ENCODE data around the gene KRABD2.
A peak's percentile ranks its signal among the peaks of the same experiment; 100 is the strongest.

KRABD2 gene

DNA sequence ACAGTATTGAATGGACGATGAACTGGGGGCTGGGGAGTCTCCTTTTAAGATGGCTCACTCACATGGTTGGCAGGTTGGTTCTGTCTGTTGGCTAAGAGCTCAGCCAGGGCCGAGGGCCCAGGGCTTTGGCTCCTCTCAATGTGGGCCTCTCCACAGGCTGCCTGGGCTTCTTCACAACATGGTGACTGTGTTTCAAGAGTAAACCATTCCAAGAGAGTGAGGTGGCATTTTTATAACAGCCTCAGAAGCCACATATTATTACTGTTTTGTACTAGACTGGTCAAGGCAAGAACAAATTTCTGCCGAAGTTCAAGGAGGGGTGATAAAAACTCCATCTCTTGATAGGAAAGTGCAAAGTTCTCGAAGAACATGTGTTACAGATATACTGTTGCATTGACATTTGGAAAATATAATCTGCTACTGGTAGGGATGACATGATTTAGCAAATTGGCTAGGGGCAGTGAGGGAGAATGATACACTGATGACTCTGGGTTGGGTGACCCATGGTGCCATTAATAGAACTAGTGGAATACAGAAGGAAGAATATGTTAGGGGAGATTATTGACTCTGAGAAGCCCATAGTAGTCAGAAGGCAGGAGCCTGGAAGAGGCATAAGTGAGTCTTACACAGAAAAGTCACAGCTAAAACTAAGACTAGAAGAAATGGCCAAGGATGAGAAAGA, 13.7 kb downstream of the KRABD2 start:
- no peaks in the 10 kb centered on the region; the same call in 2 of the 3 replicates for H3K36me3 Mint-ChIP-seq (ENCODE audit: low read depth)
- H3K27me3 ChIP-seq (ENCODE audit: insufficient read depth), result no peaks in the 10 kb centered on the region
- H3K4me1 ChIP-seq (ENCODE audit: insufficient read depth), result peaks cover 24% of the 10 kb centered on the region
- H3K4me3 Mint-ChIP-seq, result no peak overlapping the region
- peak overlapping the region; percentile 2; the same call in 1 of the 2 replicates for H3K27ac Mint-ChIP-seq
- no peak for TF ChIP-seq CREB1 (CRISPR knock-in tag; IDR thresholded peaks at IDR 0.05; ENCODE audit: low read depth)
- no peak for TF ChIP-seq EZH2 (IDR thresholded peaks at IDR 0.05; ENCODE audit: low read depth, unreplicated experiment)
- TF ChIP-seq ZNF114 (CRISPR knock-in tag; IDR thresholded peaks at IDR 0.05), result no peak
- TF ChIP-seq, protein P1, sequence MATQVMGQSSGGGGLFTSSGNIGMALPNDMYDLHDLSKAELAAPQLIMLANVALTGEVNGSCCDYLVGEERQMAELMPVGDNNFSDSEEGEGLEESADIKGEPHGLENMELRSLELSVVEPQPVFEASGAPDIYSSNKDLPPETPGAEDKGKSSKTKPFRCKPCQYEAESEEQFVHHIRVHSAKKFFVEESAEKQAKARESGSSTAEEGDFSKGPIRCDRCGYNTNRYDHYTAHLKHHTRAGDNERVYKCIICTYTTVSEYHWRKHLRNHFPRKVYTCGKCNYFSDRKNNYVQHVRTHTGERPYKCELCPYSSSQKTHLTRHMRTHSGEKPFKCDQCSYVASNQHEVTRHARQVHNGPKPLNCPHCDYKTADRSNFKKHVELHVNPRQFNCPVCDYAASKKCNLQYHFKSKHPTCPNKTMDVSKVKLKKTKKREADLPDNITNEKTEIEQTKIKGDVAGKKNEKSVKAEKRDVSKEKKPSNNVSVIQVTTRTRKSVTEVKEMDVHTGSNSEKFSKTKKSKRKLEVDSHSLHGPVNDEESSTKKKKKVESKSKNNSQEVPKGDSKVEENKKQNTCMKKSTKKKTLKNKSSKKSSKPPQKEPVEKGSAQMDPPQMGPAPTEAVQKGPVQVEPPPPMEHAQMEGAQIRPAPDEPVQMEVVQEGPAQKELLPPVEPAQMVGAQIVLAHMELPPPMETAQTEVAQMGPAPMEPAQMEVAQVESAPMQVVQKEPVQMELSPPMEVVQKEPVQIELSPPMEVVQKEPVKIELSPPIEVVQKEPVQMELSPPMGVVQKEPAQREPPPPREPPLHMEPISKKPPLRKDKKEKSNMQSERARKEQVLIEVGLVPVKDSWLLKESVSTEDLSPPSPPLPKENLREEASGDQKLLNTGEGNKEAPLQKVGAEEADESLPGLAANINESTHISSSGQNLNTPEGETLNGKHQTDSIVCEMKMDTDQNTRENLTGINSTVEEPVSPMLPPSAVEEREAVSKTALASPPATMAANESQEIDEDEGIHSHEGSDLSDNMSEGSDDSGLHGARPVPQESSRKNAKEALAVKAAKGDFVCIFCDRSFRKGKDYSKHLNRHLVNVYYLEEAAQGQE (IDR thresholded peaks at IDR 0.05; ENCODE audit: unreplicated experiment), result no peak
- TF ChIP-seq EZH2phosphoT487 (IDR thresholded peaks at IDR 0.05; ENCODE audit: unreplicated experiment), result no peak
- H4K20me1 ChIP-seq (replicated peaks; ENCODE audit: insufficient read depth), result no peaks in the 10 kb centered on the region
- DNase-seq (ENCODE audit: low spot score) (no peak), ATAC-seq (no peak)
- no peak overlapping the region for H3K27ac ChIP-seq (ENCODE audit: low read depth)
- no peak overlapping the region for H3K4me3 ChIP-seq
- no peak overlapping the region for H3K4me2 ChIP-seq
- no peaks in the 10 kb centered on the region; the same call in 1 of the 2 replicates for H3F3A ChIP-seq (replicated peaks; ENCODE audit: low read depth)
- no peaks in the 10 kb centered on the region for H3K9me3 Mint-ChIP-seq
- H3K4me1 Mint-ChIP-seq, result peaks cover 20% of the 10 kb centered on the region
- no peaks in the 10 kb centered on the region for H3K36me3 ChIP-seq (ENCODE audit: insufficient read depth)
- H3K79me2 ChIP-seq (replicated peaks; ENCODE audit: insufficient read depth), result no peaks in the 10 kb centered on the region
- peaks cover 9% of the 10 kb centered on the region for H3K27me3 Mint-ChIP-seq (ENCODE audit: insufficient read depth, low read depth, poor library complexity)
- H3K9me2 ChIP-seq (ENCODE audit: insufficient read depth), result peaks cover 5% of the 10 kb centered on the region; the same call in 1 of the 2 replicates
- no peak overlapping the region for H2AFZ ChIP-seq

DNA sequence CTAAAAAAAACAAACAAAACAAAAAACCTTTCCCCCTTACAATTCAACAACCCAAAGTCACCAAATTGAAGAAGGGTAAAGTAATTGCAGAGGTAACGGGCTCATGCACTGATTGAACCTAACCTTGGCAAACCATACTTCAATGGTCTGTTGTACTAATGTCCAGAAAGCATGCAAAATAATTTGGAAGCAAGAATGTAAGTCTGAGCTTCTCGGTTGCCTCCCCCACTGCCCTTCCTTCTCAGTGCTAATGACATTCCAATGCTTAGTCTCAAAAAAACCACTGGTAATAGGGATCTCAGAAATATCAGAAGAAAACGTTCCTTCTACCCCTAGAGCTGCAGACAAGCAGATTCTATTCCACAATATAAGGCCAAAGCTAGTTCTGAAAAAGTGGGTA, 15.8 kb downstream of the KRABD2 start:
- no peaks in the 10 kb centered on the region for H3K36me3 Mint-ChIP-seq (ENCODE audit: low read depth)
- Histone ChIP-seq H3K36me3 (ENCODE audit: insufficient read depth) (no peaks in the 10 kb centered on the region), H3K27ac (ENCODE audit: low read depth) (peak overlapping the region; percentile 50; the same call in 1 of the 2 replicates), H3K79me2 (replicated peaks; ENCODE audit: insufficient read depth) (no peaks in the 10 kb centered on the region), H3K4me3 (no peak overlapping the region), H3K4me1 (ENCODE audit: insufficient read depth) (peaks cover 24% of the 10 kb centered on the region), H3F3A (replicated peaks; ENCODE audit: low read depth) (no peaks in the 10 kb centered on the region; the same call in 1 of the 2 replicates), H2AFZ (no peak overlapping the region), H3K9me2 (ENCODE audit: insufficient read depth) (peaks cover 5% of the 10 kb centered on the region; the same call in 1 of the 2 replicates), H3K27me3 (ENCODE audit: insufficient read depth) (no peaks in the 10 kb centered on the region), H3K4me2 (0 out of 2 replicates have a peak overlapping the region, but pooled peaks have one; percentile 28), H4K20me1 (replicated peaks; ENCODE audit: insufficient read depth) (no peaks in the 10 kb centered on the region)
- H3K27ac Mint-ChIP-seq, result no peak overlapping the region
- H3K9me3 Mint-ChIP-seq, result no peaks in the 10 kb centered on the region
- peaks cover 8% of the 10 kb centered on the region for H3K27me3 Mint-ChIP-seq (ENCODE audit: insufficient read depth, low read depth, poor library complexity)
- DNase-seq (ENCODE audit: low spot score) (no peak), ATAC-seq (no peak)
- H3K4me1 Mint-ChIP-seq, result peaks cover 20% of the 10 kb centered on the region
- H3K4me3 Mint-ChIP-seq, result no peak overlapping the region; the same call in 2 of the 3 replicates
- TF ChIP-seq, protein P2, sequence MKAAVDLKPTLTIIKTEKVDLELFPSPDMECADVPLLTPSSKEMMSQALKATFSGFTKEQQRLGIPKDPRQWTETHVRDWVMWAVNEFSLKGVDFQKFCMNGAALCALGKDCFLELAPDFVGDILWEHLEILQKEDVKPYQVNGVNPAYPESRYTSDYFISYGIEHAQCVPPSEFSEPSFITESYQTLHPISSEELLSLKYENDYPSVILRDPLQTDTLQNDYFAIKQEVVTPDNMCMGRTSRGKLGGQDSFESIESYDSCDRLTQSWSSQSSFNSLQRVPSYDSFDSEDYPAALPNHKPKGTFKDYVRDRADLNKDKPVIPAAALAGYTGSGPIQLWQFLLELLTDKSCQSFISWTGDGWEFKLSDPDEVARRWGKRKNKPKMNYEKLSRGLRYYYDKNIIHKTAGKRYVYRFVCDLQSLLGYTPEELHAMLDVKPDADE (IDR thresholded peaks at IDR 0.05), result no peak
- TF ChIP-seq, protein P3, sequence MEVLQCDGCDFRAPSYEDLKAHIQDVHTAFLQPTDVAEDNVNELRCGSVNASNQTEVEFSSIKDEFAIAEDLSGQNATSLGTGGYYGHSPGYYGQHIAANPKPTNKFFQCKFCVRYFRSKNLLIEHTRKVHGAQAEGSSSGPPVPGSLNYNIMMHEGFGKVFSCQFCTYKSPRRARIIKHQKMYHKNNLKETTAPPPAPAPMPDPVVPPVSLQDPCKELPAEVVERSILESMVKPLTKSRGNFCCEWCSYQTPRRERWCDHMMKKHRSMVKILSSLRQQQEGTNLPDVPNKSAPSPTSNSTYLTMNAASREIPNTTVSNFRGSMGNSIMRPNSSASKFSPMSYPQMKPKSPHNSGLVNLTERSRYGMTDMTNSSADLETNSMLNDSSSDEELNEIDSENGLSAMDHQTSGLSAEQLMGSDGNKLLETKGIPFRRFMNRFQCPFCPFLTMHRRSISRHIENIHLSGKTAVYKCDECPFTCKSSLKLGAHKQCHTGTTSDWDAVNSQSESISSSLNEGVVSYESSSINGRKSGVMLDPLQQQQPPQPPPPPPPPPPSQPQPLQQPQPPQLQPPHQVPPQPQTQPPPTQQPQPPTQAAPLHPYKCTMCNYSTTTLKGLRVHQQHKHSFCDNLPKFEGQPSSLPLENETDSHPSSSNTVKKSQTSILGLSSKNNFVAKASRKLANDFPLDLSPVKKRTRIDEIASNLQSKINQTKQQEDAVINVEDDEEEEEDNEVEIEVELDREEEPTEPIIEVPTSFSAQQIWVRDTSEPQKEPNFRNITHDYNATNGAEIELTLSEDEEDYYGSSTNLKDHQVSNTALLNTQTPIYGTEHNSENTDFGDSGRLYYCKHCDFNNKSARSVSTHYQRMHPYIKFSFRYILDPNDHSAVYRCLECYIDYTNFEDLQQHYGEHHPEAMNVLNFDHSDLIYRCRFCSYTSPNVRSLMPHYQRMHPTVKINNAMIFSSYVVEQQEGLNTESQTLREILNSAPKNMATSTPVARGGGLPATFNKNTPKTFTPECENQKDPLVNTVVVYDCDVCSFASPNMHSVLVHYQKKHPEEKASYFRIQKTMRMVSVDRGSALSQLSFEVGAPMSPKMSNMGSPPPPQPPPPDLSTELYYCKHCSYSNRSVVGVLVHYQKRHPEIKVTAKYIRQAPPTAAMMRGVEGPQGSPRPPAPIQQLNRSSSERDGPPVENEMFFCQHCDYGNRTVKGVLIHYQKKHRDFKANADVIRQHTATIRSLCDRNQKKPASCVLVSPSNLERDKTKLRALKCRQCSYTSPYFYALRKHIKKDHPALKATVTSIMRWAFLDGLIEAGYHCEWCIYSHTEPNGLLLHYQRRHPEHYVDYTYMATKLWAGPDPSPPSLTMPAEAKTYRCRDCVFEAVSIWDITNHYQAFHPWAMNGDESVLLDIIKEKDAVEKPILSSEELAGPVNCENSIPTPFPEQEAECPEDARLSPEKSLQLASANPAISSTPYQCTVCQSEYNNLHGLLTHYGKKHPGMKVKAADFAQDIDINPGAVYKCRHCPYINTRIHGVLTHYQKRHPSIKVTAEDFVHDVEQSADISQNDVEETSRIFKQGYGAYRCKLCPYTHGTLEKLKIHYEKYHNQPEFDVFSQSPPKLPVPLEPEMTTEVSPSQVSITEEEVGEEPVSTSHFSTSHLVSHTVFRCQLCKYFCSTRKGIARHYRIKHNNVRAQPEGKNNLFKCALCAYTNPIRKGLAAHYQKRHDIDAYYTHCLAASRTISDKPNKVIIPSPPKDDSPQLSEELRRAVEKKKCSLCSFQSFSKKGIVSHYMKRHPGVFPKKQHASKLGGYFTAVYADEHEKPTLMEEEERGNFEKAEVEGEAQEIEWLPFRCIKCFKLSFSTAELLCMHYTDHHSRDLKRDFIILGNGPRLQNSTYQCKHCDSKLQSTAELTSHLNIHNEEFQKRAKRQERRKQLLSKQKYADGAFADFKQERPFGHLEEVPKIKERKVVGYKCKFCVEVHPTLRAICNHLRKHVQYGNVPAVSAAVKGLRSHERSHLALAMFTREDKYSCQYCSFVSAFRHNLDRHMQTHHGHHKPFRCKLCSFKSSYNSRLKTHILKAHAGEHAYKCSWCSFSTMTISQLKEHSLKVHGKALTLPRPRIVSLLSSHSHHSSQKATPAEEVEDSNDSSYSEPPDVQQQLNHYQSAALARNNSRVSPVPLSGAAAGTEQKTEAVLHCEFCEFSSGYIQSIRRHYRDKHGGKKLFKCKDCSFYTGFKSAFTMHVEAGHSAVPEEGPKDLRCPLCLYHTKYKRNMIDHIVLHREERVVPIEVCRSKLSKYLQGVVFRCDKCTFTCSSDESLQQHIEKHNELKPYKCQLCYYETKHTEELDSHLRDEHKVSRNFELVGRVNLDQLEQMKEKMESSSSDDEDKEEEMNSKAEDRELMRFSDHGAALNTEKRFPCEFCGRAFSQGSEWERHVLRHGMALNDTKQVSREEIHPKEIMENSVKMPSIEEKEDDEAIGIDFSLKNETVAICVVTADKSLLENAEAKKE (CRISPR knock-in tag; IDR thresholded peaks at IDR 0.05), result no peak
- TF ChIP-seq ZNF331 (CRISPR knock-in tag; IDR thresholded peaks at IDR 0.05; ENCODE audit: low read depth) (no peak), EZH2 (IDR thresholded peaks at IDR 0.05; ENCODE audit: low read depth, unreplicated experiment) (no peak)

All from GM23338 (cell line).